Astrocyte of the cerebellum (primary cell): ENCODE measurements around the gene CA7.

Experiments used
- DNase-seq: peaks from one replicate; pipeline ENCODE4 v3.0.0-alpha.2; 2011; ENCODE audit warnings: low read depth
- H3K4me3 ChIP-seq: 2 replicates; pipeline ENCODE4 v1.5.1; 2011; ENCODE audit warnings: mild to moderate bottlenecking, low read depth, low read length, moderate library complexity
- CTCF ChIP-seq: IDR thresholded peaks from 2 replicates; pipeline ENCODE4 v1.5.1; 2012; ENCODE audit warnings: low read length, low read depth, moderate library complexity, mild to moderate bottlenecking; ENCODE audit errors: missing control alignments
- in situ Hi-C: cut with HindIII; loops from 2 replicates; pipeline ENCODE4 v1.10.0; 2017; ENCODE audit warnings: low sequenced_read_pairs

CA7 gene

GRCh38 chr16:66878067-66878466 lies 33.9 kb downstream of the CA7 start:
- no peak overlapping the region for H3K4me3 ChIP-seq
- DNase-seq = no peak
- TF ChIP-seq CTCF = no peak
- in situ Hi-C loops = no loop called here

GRCh38 chr16:66880288-66881013 lies 36.2 kb downstream of the CA7 start, which contains the start of gene PDP2:
Gene PDP2, plus strand, starts transcription at chr16:66880515. Its CDS starts 3,770 bp downstream, at chr16:66884285.
- H3K4me3 ChIP-seq = peak within 1 kb of the TSS; percentile 85
- TF ChIP-seq CTCF = no peak
- DNase-seq = peak; percentile 82
- in situ Hi-C loops = no loop called here

GRCh38 chr16:66881014-66881417 lies 36.8 kb downstream of the CA7 start:
- peak overlapping the region; percentile 85 for H3K4me3 ChIP-seq
- no peak for TF ChIP-seq CTCF
- no peak for DNase-seq
- in situ Hi-C loops = no loop called here

- in situ Hi-C loops = no loop called here
- no peak for TF ChIP-seq CTCF
- H3K4me3 ChIP-seq = peak overlapping the region; percentile 85
- DNase-seq = no peak
Measured at GRCh38 chr16:66881560-66881959, 37.3 kb downstream of the CA7 start.

GRCh38 chr16:66881964-66882508 lies 37.8 kb downstream of the CA7 start:
- no peak for TF ChIP-seq CTCF
- H3K4me3 ChIP-seq = no peak overlapping the region
- in situ Hi-C loops = no loop called here
- DNase-seq = no peak

GRCh38 chr16:66882702-66883101 lies 38.5 kb downstream of the CA7 start:
- DNase-seq = no peak
- in situ Hi-C loops = no loop called here
- no peak overlapping the region for H3K4me3 ChIP-seq
- TF ChIP-seq CTCF = no peak
